ENCODE data around the gene TNFAIP6. TPM values are rescaled to one million over a fixed set of nuclear protein-coding genes. Genes with fewer than 3 reads are reported as not detected.
"Not testable (repeated sequence)": the region's sequence is repeated elsewhere in the genome, so short reads cannot be mapped to it uniquely, and the experiment has no call there.

Gene TNFAIP6
- total and polyA plus RNA-seq, 2 donors (not counting 1 experiment from before 2014, with no cell fraction given): 28.5 to 53.8 TPM

- TF ChIP-seq EZH2 (IDR thresholded peaks at IDR 0.05; ENCODE audit: low read length, missing control alignments): no peak
- TF ChIP-seq CTCF (conservative IDR thresholded peaks at IDR 0.05 in 1 of 2, IDR thresholded peaks at IDR 0.05 in 1 of 2; ENCODE audit: low read depth in 1 of 2, low read length in 2 of 2): no peak
- Histone ChIP-seq H3K27ac (ENCODE audit: insufficient read depth, low read length) (no peak overlapping the region), H3K4me3 (replicated peaks in 1 of 4; ENCODE audit: control extremely low read depth in 1 of 4, insufficient read depth in 1 of 4, low read depth in 3 of 4, low read length in 4 of 4) (no peak overlapping the region), H4K20me1 (ENCODE audit: control insufficient read depth, extremely low read depth, insufficient read depth, low read length) (no peaks in the 10 kb centered on the region), H3K79me2 (ENCODE audit: control insufficient read depth, insufficient read depth, low read length) (no peaks in the 10 kb centered on the region), H3K9me3 (ENCODE audit: control insufficient read depth, insufficient read depth, low read depth, low read length) (no peaks in the 10 kb centered on the region), H3K4me2 (ENCODE audit: extremely low read depth, insufficient read depth, low read length) (no peak overlapping the region), H3K9ac (ENCODE audit: insufficient read depth, low read length) (no peak overlapping the region), H3K36me3 (ENCODE audit: control insufficient read depth, insufficient read depth, low read length) (no peaks in the 10 kb centered on the region), H2AFZ (ENCODE audit: low read length) (no peak overlapping the region), H3K27me3 (ENCODE audit: control insufficient read depth, insufficient read depth, low read length) (no peaks in the 10 kb centered on the region), H3K4me1 (ENCODE audit: control insufficient read depth, extremely low read depth, insufficient read depth, low read length) (peaks cover 5% of the 10 kb centered on the region)
- peak in 1 of 2 donors; percentile 86 for DNase-seq (ENCODE audit: low read depth in 2 of 2)
Measured at GRCh38 chr2:151337643-151338042, 19.7 kb upstream of the TNFAIP6 start.

- DNase-seq (ENCODE audit: low read depth in 2 of 2): peak in 1 of 2 donors; percentile 21
- no peak overlapping the region for H3K4me3 ChIP-seq (replicated peaks in 1 of 4; ENCODE audit: control extremely low read depth in 1 of 4, insufficient read depth in 1 of 4, low read depth in 3 of 4, low read length in 4 of 4)
- H3K9ac ChIP-seq (ENCODE audit: insufficient read depth, low read length): no peak overlapping the region
- H4K20me1 ChIP-seq (ENCODE audit: control insufficient read depth, extremely low read depth, insufficient read depth, low read length): no peaks in the 10 kb centered on the region
- TF ChIP-seq CTCF (conservative IDR thresholded peaks at IDR 0.05 in 1 of 2, IDR thresholded peaks at IDR 0.05 in 1 of 2; ENCODE audit: low read depth in 1 of 2, low read length in 2 of 2) (no peak), EZH2 (IDR thresholded peaks at IDR 0.05; ENCODE audit: low read length, missing control alignments) (no peak)
- H3K27ac ChIP-seq (ENCODE audit: insufficient read depth, low read length): no peak overlapping the region
- H3K4me1 ChIP-seq (ENCODE audit: control insufficient read depth, extremely low read depth, insufficient read depth, low read length): peaks cover 5% of the 10 kb centered on the region
- H3K9me3 ChIP-seq (ENCODE audit: control insufficient read depth, insufficient read depth, low read depth, low read length): no peaks in the 10 kb centered on the region
- no peaks in the 10 kb centered on the region for H3K27me3 ChIP-seq (ENCODE audit: control insufficient read depth, insufficient read depth, low read length)
- H3K36me3 ChIP-seq (ENCODE audit: control insufficient read depth, insufficient read depth, low read length): no peaks in the 10 kb centered on the region
- H3K4me2 ChIP-seq (ENCODE audit: extremely low read depth, insufficient read depth, low read length): no peak overlapping the region
- no peaks in the 10 kb centered on the region for H3K79me2 ChIP-seq (ENCODE audit: control insufficient read depth, insufficient read depth, low read length)
- H2AFZ ChIP-seq (ENCODE audit: low read length): no peak overlapping the region
Measured at GRCh38 chr2:151338115-151338514, 19.3 kb upstream of the TNFAIP6 start.

- Histone ChIP-seq H4K20me1 (ENCODE audit: control insufficient read depth, extremely low read depth, insufficient read depth, low read length) (no peaks in the 10 kb centered on the region), H3K27ac (ENCODE audit: insufficient read depth, low read length) (no peak overlapping the region), H3K4me2 (ENCODE audit: extremely low read depth, insufficient read depth, low read length) (no peak overlapping the region), H3K9me3 (ENCODE audit: control insufficient read depth, insufficient read depth, low read depth, low read length) (no peaks in the 10 kb centered on the region), H3K27me3 (ENCODE audit: control insufficient read depth, insufficient read depth, low read length) (no peaks in the 10 kb centered on the region), H2AFZ (ENCODE audit: low read length) (no peak overlapping the region), H3K9ac (ENCODE audit: insufficient read depth, low read length) (no peak overlapping the region), H3K4me3 (replicated peaks in 1 of 4; ENCODE audit: control extremely low read depth in 1 of 4, insufficient read depth in 1 of 4, low read depth in 3 of 4, low read length in 4 of 4) (no peak overlapping the region), H3K36me3 (ENCODE audit: control insufficient read depth, insufficient read depth, low read length) (no peaks in the 10 kb centered on the region), H3K4me1 (ENCODE audit: control insufficient read depth, extremely low read depth, insufficient read depth, low read length) (no peaks in the 10 kb centered on the region), H3K79me2 (ENCODE audit: control insufficient read depth, insufficient read depth, low read length) (no peaks in the 10 kb centered on the region)
- no peak for DNase-seq (ENCODE audit: low read depth in 2 of 2)
- no peak for TF ChIP-seq CTCF (conservative IDR thresholded peaks at IDR 0.05 in 1 of 2, IDR thresholded peaks at IDR 0.05 in 1 of 2; ENCODE audit: low read depth in 1 of 2, low read length in 2 of 2)
Measured at GRCh38 chr2:151343073-151343472, 14.3 kb upstream of the TNFAIP6 start.

GRCh38 chr2:151344191-151344590, 13.2 kb upstream of the TNFAIP6 start:
- not testable (repeated sequence) for H3K27ac ChIP-seq (ENCODE audit: insufficient read depth, low read length); H3K4me3 ChIP-seq (replicated peaks in 1 of 4; ENCODE audit: control extremely low read depth in 1 of 4, insufficient read depth in 1 of 4, low read depth in 3 of 4, low read length in 4 of 4); H3K36me3 ChIP-seq (ENCODE audit: control insufficient read depth, insufficient read depth, low read length); H3K9me3 ChIP-seq (ENCODE audit: control insufficient read depth, insufficient read depth, low read depth, low read length); H4K20me1 ChIP-seq (ENCODE audit: control insufficient read depth, extremely low read depth, insufficient read depth, low read length); H3K79me2 ChIP-seq (ENCODE audit: control insufficient read depth, insufficient read depth, low read length); H3K4me2 ChIP-seq (ENCODE audit: extremely low read depth, insufficient read depth, low read length); H3K9ac ChIP-seq (ENCODE audit: insufficient read depth, low read length); H2AFZ ChIP-seq (ENCODE audit: low read length); H3K4me1 ChIP-seq (ENCODE audit: control insufficient read depth, extremely low read depth, insufficient read depth, low read length); H3K27me3 ChIP-seq (ENCODE audit: control insufficient read depth, insufficient read depth, low read length)
- DNase-seq (ENCODE audit: low read depth in 2 of 2): peak in 1 of 2 donors; percentile 41
